Progenitor cell of endocrine pancreas (in vitro differentiated cells): ENCODE data around the gene KCNIP1. TPM values are rescaled to one million over a fixed set of nuclear protein-coding genes. Genes with fewer than 3 reads are reported as not detected.

ENCODE experiments used
- DNase-seq: peaks from one replicate; pipeline ENCODE4 v3.0.0; 2021; ENCODE audit warnings: low spot score; ENCODE audit not compliant: unreplicated experiment
- H3K27ac Mint-ChIP-seq: 2 replicates; pipeline ENCODE4 v1.8.0; 2021; ENCODE audit warnings: mild to moderate bottlenecking, moderate library complexity, mixed read lengths
- H3K27me3 Mint-ChIP-seq: 2 replicates; pipeline ENCODE4 v1.8.0; 2021; ENCODE audit warnings: mixed read lengths
- H3K36me3 Mint-ChIP-seq: 2 replicates; pipeline ENCODE4 v1.8.0; 2022; ENCODE audit warnings: mixed read lengths; ENCODE audit not compliant: insufficient read depth
- H3K4me1 Mint-ChIP-seq: 2 replicates; pipeline ENCODE4 v1.8.0; 2021; ENCODE audit warnings: low read depth, mixed read lengths
- H3K4me3 Mint-ChIP-seq: 2 replicates; pipeline ENCODE4 v1.8.0; 2021; ENCODE audit warnings: low read depth, mild to moderate bottlenecking, moderate library complexity, mixed read lengths
- H3K9me3 Mint-ChIP-seq: 2 replicates; pipeline ENCODE4 v1.8.0; 2021; ENCODE audit warnings: low read depth, mixed read lengths
- total RNA-seq: library from RNA; stranded (reverse); gene quantifications from 2 replicates; pipeline ENCODE4 v1.2.1, GENCODE V29; 2021
- TF ChIP-seq, protein P1 (sequence below): fragments of 200-600 bp; sonication (generic); IDR thresholded peaks from one replicate; pipeline ENCODE4 v1.5.0; 2021; ENCODE audit warnings: antibody characterized with exemption, mild to moderate bottlenecking; ENCODE audit not compliant: unreplicated experiment

Gene KCNIP1
- total RNA-seq, 1 donor from 2014 or later = 18.2 TPM

GRCh38 chr5:170681013-170681433 lies 177.2 kb downstream of the KCNIP1 start:
- Mint-ChIP-seq H3K27me3 (peaks cover 83% of the 10 kb centered on the region), H3K4me3 (peak overlapping the region; percentile 44)
- TF ChIP-seq, protein P1, sequence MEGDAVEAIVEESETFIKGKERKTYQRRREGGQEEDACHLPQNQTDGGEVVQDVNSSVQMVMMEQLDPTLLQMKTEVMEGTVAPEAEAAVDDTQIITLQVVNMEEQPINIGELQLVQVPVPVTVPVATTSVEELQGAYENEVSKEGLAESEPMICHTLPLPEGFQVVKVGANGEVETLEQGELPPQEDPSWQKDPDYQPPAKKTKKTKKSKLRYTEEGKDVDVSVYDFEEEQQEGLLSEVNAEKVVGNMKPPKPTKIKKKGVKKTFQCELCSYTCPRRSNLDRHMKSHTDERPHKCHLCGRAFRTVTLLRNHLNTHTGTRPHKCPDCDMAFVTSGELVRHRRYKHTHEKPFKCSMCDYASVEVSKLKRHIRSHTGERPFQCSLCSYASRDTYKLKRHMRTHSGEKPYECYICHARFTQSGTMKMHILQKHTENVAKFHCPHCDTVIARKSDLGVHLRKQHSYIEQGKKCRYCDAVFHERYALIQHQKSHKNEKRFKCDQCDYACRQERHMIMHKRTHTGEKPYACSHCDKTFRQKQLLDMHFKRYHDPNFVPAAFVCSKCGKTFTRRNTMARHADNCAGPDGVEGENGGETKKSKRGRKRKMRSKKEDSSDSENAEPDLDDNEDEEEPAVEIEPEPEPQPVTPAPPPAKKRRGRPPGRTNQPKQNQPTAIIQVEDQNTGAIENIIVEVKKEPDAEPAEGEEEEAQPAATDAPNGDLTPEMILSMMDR = no peak

GRCh38 chr5:170691657-170692056 lies 187.8 kb downstream of the KCNIP1 start:
- TF ChIP-seq, protein P1 = peak; percentile 13
- DNase-seq = no peak
- Mint-ChIP-seq H3K27ac (no peak overlapping the region), H3K4me3 (no peak overlapping the region), H3K27me3 (peaks cover 76% of the 10 kb centered on the region), H3K4me1 (no peaks in the 10 kb centered on the region), H3K9me3 (no peaks in the 10 kb centered on the region), H3K36me3 (no peaks in the 10 kb centered on the region)

More at GRCh38 chr5:170681013-170681433, 177.2 kb downstream of the KCNIP1 start:
- no peak overlapping the region for H3K27ac Mint-ChIP-seq
- peaks cover 9% of the 10 kb centered on the region for H3K4me1 Mint-ChIP-seq
- H3K9me3 Mint-ChIP-seq = no peaks in the 10 kb centered on the region
- no peaks in the 10 kb centered on the region for H3K36me3 Mint-ChIP-seq
- peak; percentile 71 for DNase-seq

GRCh38 chr5:170693701-170694100 lies 189.9 kb downstream of the KCNIP1 start:
- Mint-ChIP-seq H3K36me3 (no peaks in the 10 kb centered on the region), H3K27ac (no peak overlapping the region), H3K9me3 (no peaks in the 10 kb centered on the region), H3K4me3 (no peak overlapping the region), H3K4me1 (no peaks in the 10 kb centered on the region), H3K27me3 (peaks cover 78% of the 10 kb centered on the region)
- TF ChIP-seq, protein P1 = no peak
- DNase-seq = no peak

GRCh38 chr5:170694911-170695310 lies 191.1 kb downstream of the KCNIP1 start:
- peaks cover 66% of the 10 kb centered on the region for H3K27me3 Mint-ChIP-seq

DNA sequence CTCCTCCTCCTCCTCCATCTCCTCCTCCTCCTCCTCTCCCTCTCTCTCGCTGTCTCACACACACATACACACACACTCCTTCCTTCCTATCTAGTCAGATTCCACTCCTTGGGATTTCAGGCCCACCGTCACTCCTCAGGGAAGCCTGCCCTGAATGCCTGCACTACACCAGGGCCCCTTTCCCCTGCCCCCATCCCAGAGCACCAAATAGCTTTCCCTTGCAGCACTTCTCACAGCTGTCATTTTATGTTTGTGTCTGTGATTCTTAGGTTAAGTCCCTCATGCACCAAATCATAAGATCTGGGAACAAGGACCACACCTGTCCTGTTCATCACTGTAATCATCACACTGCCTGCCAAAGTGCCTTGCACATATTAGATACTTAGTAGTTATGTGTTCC lies 193.2 kb downstream of the KCNIP1 start:
- TF ChIP-seq, protein P1 = no peak

More at GRCh38 chr5:170694911-170695310, 191.1 kb downstream of the KCNIP1 start:
- no peak for DNase-seq
- TF ChIP-seq, protein P1 = no peak
- H3K9me3 Mint-ChIP-seq = no peaks in the 10 kb centered on the region
- H3K4me1 Mint-ChIP-seq = no peaks in the 10 kb centered on the region
- no peak overlapping the region for H3K4me3 Mint-ChIP-seq
- no peak overlapping the region for H3K27ac Mint-ChIP-seq
- H3K36me3 Mint-ChIP-seq = no peaks in the 10 kb centered on the region

More for the DNA sequence above, 193.2 kb downstream of the KCNIP1 start:
- Mint-ChIP-seq H3K27ac (no peak overlapping the region), H3K27me3 (peaks cover 60% of the 10 kb centered on the region), H3K36me3 (no peaks in the 10 kb centered on the region), H3K4me3 (no peak overlapping the region), H3K9me3 (no peaks in the 10 kb centered on the region), H3K4me1 (no peaks in the 10 kb centered on the region)
- no peak for DNase-seq
